ENCODE data around the gene EIF6. TPM values are rescaled to one million over a fixed set of nuclear protein-coding genes. Genes with fewer than 3 reads are reported as not detected.

The EIF6 gene
- total and polyA plus RNA-seq, 9 of the 15 experiments (the other 6 are each of a cell fraction or from before 2014, with no cell fraction given), result 165 to 832 (median 229) TPM

DNA sequence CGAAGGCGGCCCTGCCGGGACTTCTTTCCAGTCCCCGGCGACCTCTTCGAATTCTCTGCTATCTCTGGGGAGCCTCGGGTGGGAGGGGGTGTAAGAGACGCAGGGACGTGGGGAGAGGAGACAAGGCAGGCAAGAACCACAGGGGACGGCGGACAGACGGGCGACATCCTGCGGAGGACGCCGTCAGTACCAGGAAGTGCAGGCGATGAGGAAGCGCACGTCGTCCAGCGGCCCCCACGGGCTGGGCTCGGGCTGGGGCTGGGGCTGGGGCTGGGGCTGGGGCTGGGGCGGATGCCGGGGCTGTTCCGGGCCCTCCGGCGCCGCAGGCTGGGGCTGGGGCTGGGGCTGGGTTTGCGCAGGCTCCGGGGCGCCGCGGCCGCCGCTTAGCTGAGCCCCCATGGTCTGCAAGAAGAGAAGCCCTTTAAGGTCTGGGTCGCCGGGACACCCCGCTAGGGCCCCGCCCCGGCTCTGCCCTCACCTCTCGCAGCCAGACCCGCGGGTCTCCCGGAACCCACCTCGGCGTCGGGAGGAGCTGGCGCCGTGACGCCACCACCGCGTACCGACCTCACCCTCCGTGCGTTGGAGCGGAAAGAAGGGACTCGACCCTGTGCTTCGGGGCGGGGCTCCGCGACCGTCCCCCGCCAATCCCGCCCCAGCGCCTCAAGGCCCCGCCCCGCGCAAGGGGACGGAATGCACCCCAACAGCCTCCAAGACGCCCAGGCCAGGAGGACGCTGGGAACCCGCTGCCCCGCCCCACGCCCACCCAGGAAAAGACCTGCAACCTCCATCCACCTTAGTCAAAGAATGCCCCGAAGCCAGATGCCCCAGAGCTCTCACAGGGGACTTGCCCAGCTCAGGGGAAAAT, 6.8 kb downstream of the EIF6 start, which contains the start of gene MMP24OS (continued):
- TF ChIP-seq, protein P1, sequence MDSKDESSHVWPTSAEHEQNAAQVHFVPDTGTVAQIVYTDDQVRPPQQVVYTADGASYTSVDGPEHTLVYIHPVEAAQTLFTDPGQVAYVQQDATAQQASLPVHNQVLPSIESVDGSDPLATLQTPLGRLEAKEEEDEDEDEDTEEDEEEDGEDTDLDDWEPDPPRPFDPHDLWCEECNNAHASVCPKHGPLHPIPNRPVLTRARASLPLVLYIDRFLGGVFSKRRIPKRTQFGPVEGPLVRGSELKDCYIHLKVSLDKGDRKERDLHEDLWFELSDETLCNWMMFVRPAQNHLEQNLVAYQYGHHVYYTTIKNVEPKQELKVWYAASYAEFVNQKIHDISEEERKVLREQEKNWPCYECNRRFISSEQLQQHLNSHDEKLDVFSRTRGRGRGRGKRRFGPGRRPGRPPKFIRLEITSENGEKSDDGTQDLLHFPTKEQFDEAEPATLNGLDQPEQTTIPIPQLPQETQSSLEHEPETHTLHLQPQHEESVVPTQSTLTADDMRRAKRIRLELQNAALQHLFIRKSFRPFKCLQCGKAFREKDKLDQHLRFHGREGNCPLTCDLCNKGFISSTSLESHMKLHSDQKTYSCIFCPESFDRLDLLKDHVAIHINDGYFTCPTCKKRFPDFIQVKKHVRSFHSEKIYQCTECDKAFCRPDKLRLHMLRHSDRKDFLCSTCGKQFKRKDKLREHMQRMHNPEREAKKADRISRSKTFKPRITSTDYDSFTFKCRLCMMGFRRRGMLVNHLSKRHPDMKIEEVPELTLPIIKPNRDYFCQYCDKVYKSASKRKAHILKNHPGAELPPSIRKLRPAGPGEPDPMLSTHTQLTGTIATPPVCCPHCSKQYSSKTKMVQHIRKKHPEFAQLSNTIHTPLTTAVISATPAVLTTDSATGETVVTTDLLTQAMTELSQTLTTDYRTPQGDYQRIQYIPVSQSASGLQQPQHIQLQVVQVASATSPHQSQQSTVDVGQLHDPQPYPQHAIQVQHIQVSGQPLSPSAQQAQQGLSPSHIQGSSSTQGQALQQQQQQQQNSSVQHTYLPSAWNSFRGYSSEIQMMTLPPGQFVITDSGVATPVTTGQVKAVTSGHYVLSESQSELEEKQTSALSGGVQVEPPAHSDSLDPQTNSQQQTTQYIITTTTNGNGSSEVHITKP (IDR thresholded peaks at IDR 0.05; ENCODE audit: partially characterized antibody), result no peak
- TF ChIP-seq KAT7 (CRISPR knock-in tag; IDR thresholded peaks at IDR 0.05; ENCODE audit: borderline replicate concordance), result no peak
- TF ChIP-seq ZKSCAN1 (IDR thresholded peaks at IDR 0.05; ENCODE audit: low read depth, low read length), result no peak
- no peak for TF ChIP-seq MTF1 (CRISPR knock-in tag; IDR thresholded peaks at IDR 0.05; ENCODE audit: borderline replicate concordance)
- TF ChIP-seq, protein P2, sequence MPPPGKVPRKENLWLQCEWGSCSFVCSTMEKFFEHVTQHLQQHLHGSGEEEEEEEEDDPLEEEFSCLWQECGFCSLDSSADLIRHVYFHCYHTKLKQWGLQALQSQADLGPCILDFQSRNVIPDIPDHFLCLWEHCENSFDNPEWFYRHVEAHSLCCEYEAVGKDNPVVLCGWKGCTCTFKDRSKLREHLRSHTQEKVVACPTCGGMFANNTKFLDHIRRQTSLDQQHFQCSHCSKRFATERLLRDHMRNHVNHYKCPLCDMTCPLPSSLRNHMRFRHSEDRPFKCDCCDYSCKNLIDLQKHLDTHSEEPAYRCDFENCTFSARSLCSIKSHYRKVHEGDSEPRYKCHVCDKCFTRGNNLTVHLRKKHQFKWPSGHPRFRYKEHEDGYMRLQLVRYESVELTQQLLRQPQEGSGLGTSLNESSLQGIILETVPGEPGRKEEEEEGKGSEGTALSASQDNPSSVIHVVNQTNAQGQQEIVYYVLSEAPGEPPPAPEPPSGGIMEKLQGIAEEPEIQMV (tag; conservative IDR thresholded peaks at IDR 0.05; ENCODE audit: low read depth), result no peak
- no peak for TF ChIP-seq ZNF3 (CRISPR knock-in tag; IDR thresholded peaks at IDR 0.05)
- TF ChIP-seq POU5F1 (IDR thresholded peaks at IDR 0.05; ENCODE audit: borderline replicate concordance, low read depth, low read length, partially characterized antibody), result no peak
- TF ChIP-seq ZNF232 (CRISPR knock-in tag; IDR thresholded peaks at IDR 0.05), result no peak
- no peak for TF ChIP-seq CBX1 (IDR thresholded peaks at IDR 0.05; ENCODE audit: low read depth)
- TF ChIP-seq SP2 (IDR thresholded peaks at IDR 0.05; ENCODE audit: extremely low read depth, low read depth, low read length, poor library complexity, severe bottlenecking), result no peak
- TF ChIP-seq ZNF347 (CRISPR knock-in tag; IDR thresholded peaks at IDR 0.05; ENCODE audit: low read depth), result no peak
- TF ChIP-seq, protein P3, sequence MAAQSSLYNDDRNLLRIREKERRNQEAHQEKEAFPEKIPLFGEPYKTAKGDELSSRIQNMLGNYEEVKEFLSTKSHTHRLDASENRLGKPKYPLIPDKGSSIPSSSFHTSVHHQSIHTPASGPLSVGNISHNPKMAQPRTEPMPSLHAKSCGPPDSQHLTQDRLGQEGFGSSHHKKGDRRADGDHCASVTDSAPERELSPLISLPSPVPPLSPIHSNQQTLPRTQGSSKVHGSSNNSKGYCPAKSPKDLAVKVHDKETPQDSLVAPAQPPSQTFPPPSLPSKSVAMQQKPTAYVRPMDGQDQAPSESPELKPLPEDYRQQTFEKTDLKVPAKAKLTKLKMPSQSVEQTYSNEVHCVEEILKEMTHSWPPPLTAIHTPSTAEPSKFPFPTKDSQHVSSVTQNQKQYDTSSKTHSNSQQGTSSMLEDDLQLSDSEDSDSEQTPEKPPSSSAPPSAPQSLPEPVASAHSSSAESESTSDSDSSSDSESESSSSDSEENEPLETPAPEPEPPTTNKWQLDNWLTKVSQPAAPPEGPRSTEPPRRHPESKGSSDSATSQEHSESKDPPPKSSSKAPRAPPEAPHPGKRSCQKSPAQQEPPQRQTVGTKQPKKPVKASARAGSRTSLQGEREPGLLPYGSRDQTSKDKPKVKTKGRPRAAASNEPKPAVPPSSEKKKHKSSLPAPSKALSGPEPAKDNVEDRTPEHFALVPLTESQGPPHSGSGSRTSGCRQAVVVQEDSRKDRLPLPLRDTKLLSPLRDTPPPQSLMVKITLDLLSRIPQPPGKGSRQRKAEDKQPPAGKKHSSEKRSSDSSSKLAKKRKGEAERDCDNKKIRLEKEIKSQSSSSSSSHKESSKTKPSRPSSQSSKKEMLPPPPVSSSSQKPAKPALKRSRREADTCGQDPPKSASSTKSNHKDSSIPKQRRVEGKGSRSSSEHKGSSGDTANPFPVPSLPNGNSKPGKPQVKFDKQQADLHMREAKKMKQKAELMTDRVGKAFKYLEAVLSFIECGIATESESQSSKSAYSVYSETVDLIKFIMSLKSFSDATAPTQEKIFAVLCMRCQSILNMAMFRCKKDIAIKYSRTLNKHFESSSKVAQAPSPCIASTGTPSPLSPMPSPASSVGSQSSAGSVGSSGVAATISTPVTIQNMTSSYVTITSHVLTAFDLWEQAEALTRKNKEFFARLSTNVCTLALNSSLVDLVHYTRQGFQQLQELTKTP (IDR thresholded peaks at IDR 0.05; ENCODE audit: low read depth in 1 of 2, partially characterized antibody in 2 of 2), result no peak
- TF ChIP-seq, protein P4, sequence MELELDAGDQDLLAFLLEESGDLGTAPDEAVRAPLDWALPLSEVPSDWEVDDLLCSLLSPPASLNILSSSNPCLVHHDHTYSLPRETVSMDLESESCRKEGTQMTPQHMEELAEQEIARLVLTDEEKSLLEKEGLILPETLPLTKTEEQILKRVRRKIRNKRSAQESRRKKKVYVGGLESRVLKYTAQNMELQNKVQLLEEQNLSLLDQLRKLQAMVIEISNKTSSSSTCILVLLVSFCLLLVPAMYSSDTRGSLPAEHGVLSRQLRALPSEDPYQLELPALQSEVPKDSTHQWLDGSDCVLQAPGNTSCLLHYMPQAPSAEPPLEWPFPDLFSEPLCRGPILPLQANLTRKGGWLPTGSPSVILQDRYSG (tag; conservative IDR thresholded peaks at IDR 0.05; ENCODE audit: low read depth), result no peak
- TF ChIP-seq CBFB (CRISPR knock-in tag; IDR thresholded peaks at IDR 0.05), result no peak
- TF ChIP-seq ZNF586 (CRISPR knock-in tag; conservative IDR thresholded peaks at IDR 0.05), result no peak
- TF ChIP-seq SP1 (CRISPR knock-in tag; IDR thresholded peaks at IDR 0.05), result peak; percentile 57

All from K562 (cell line).